DOHH2 (cell line): ENCODE data around the gene HYDIN.

ENCODE experiments used
- H3F3A ChIP-seq: fragments of 200-600 bp; sonication (generic), shearing (Covaris generic); 2 replicates; pipeline ENCODE4 v1.6.0; 2016; ENCODE audit warnings: antibody characterized with exemption, mild to moderate bottlenecking; ENCODE audit not compliant: control insufficient read depth, insufficient read depth
- H3K27ac ChIP-seq: fragments of 200-600 bp; sonication (generic); 2 replicates; pipeline ENCODE4 v1.5.1; 2014; ENCODE audit warnings: low read depth, mild to moderate bottlenecking, low read length, moderate library complexity
- H3K27me3 ChIP-seq: fragments of 200-600 bp; sonication (generic); 2 replicates; pipeline ENCODE4 v1.6.1; 2014; ENCODE audit warnings: mild to moderate bottlenecking, low read length, mixed read lengths; ENCODE audit not compliant: control insufficient read depth
- H3K36me3 ChIP-seq: fragments of 200-600 bp; sonication (generic); 2 replicates; pipeline ENCODE4 v1.6.1; 2014; ENCODE audit warnings: mild to moderate bottlenecking, low read length, moderate library complexity, mixed read lengths; ENCODE audit not compliant: control insufficient read depth
- H3K4me1 ChIP-seq: fragments of 200-600 bp; sonication (generic); 2 replicates; pipeline ENCODE4 v1.6.1; 2014; ENCODE audit warnings: mild to moderate bottlenecking, low read length, mixed read lengths; ENCODE audit not compliant: control insufficient read depth
- H3K4me2 ChIP-seq: fragments of 200-600 bp; sonication (generic); 2 replicates; pipeline ENCODE4 v1.6.0; 2014; ENCODE audit warnings: mild to moderate bottlenecking, low read length, moderate library complexity
- H3K4me3 ChIP-seq: fragments of 200-600 bp; sonication (generic); 2 replicates; pipeline ENCODE4 v1.5.1; 2014; ENCODE audit warnings: mild to moderate bottlenecking, low read length, mixed read lengths
- H3K79me2 ChIP-seq: fragments of 200-600 bp; sonication (generic); 2 replicates; pipeline ENCODE4 v1.6.1; 2014; ENCODE audit warnings: mild to moderate bottlenecking, low read length, mixed read lengths; ENCODE audit not compliant: control insufficient read depth
- H3K9me2 ChIP-seq: fragments of 200-600 bp; sonication (generic); replicated peaks from 2 replicates; pipeline ENCODE4 v1.6.1; 2014; ENCODE audit warnings: mild to moderate bottlenecking, low read length, mixed read lengths; ENCODE audit not compliant: control insufficient read depth
- H3K9me3 ChIP-seq: fragments of 200-600 bp; sonication (generic); 2 replicates; pipeline ENCODE4 v1.6.1; 2014; ENCODE audit warnings: antibody characterized with exemption, low read length, mixed read lengths; ENCODE audit not compliant: control insufficient read depth, insufficient read depth
- H4K20me1 ChIP-seq: fragments of 200-600 bp; sonication (generic); 2 replicates; pipeline ENCODE4 v1.6.0; 2014; ENCODE audit warnings: low read depth, mild to moderate bottlenecking, antibody characterized with exemption, low read length, moderate library complexity; ENCODE audit not compliant: control insufficient read depth, insufficient read depth
- EZH2phosphoT487 ChIP-seq: fragments of 200-600 bp; sonication (generic); IDR thresholded peaks from 2 replicates; pipeline ENCODE4 v1.6.1; 2017; ENCODE audit warnings: borderline replicate concordance, mild to moderate bottlenecking, antibody characterized with exemption, low read length, moderate library complexity, mixed read lengths
- TF ChIP-seq, protein P1 (sequence below): fragments of 200-600 bp; sonication (generic); IDR thresholded peaks from one replicate; pipeline ENCODE4 v1.5.1; 2014; ENCODE audit warnings: antibody characterized with exemption, mild to moderate bottlenecking, low read depth, low read length; ENCODE audit not compliant: poor library complexity, severe bottlenecking

HYDIN gene

GRCh38 chr16:70805787-70806186 is 424.7 kb downstream of the HYDIN start:
- H3K27me3 ChIP-seq, result peaks cover 15% of the 10 kb centered on the region
- no peak overlapping the region for H3K4me2 ChIP-seq

DNA sequence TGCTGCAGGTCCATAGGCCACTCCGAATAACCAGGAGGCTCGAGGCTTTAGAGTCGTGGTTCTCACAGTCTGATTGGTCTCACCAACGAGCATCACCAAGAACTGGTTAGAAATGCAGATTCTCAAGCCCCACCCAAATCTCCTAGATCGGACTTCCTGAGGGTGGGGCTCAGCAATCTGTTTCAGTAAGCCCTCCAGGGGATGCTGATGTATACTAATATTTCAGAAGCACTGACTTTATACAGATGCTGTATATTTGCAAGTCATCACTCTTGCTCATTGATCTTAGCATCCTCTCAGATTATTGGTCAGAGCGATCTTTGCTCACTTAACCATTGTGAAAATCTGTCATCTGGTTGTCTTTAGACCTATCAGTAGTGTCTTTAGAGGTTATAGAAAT is 425.1 kb downstream of the HYDIN start:
- Histone ChIP-seq H3K79me2 (peaks cover 4% of the 10 kb centered on the region), H3K4me1 (peaks cover 6% of the 10 kb centered on the region), H3F3A (no peaks in the 10 kb centered on the region), H3K9me2 (no peaks in the 10 kb centered on the region), H3K27ac (no peak overlapping the region), H3K4me3 (no peak overlapping the region), H3K9me3 (no peaks in the 10 kb centered on the region), H3K27me3 (peaks cover 15% of the 10 kb centered on the region), H4K20me1 (no peaks in the 10 kb centered on the region), H3K36me3 (no peaks in the 10 kb centered on the region), H3K4me2 (no peak overlapping the region)
- TF ChIP-seq EZH2phosphoT487, result no peak
- TF ChIP-seq, protein P1, sequence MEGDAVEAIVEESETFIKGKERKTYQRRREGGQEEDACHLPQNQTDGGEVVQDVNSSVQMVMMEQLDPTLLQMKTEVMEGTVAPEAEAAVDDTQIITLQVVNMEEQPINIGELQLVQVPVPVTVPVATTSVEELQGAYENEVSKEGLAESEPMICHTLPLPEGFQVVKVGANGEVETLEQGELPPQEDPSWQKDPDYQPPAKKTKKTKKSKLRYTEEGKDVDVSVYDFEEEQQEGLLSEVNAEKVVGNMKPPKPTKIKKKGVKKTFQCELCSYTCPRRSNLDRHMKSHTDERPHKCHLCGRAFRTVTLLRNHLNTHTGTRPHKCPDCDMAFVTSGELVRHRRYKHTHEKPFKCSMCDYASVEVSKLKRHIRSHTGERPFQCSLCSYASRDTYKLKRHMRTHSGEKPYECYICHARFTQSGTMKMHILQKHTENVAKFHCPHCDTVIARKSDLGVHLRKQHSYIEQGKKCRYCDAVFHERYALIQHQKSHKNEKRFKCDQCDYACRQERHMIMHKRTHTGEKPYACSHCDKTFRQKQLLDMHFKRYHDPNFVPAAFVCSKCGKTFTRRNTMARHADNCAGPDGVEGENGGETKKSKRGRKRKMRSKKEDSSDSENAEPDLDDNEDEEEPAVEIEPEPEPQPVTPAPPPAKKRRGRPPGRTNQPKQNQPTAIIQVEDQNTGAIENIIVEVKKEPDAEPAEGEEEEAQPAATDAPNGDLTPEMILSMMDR, result no peak

More at GRCh38 chr16:70805787-70806186, 424.7 kb downstream of the HYDIN start:
- no peaks in the 10 kb centered on the region for H3K36me3 ChIP-seq
- no peaks in the 10 kb centered on the region for H3F3A ChIP-seq
- peaks cover under 1% of the 10 kb centered on the region for H3K79me2 ChIP-seq
- H3K9me3 ChIP-seq, result no peaks in the 10 kb centered on the region
- TF ChIP-seq, protein P1, result no peak
- no peak for TF ChIP-seq EZH2phosphoT487
- no peaks in the 10 kb centered on the region for H4K20me1 ChIP-seq
- H3K4me1 ChIP-seq, result peaks cover 6% of the 10 kb centered on the region
- H3K9me2 ChIP-seq, result no peaks in the 10 kb centered on the region
- H3K4me3 ChIP-seq, result no peak overlapping the region
- H3K27ac ChIP-seq, result no peak overlapping the region

DNA sequence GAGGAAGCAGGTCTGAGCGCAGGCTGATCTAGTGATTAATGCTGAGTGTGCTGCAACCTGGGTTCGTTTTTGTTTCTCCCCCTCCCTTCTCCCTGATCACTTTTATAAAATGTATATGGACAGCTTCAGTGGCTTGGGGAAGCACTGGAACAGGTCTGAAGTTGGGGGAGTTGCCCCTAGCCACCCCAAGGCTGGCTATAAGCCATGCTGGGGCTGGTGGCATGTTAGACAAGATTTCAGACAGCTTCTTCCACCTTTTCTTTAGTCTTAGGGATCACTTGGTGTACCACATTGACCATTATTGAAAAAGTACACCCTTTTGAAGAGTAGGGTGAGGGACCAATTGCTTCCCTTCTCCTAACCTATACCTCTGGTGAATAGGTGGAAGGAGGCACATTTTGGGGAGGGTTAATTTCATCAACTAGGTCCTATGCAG is 425.8 kb downstream of the HYDIN start:
- Histone ChIP-seq H3K4me2 (no peak overlapping the region), H3K9me2 (no peaks in the 10 kb centered on the region), H4K20me1 (no peaks in the 10 kb centered on the region), H3K79me2 (peaks cover 11% of the 10 kb centered on the region), H3K9me3 (no peaks in the 10 kb centered on the region), H3K36me3 (no peaks in the 10 kb centered on the region), H3F3A (no peaks in the 10 kb centered on the region), H3K27me3 (peaks cover 12% of the 10 kb centered on the region), H3K27ac (no peak overlapping the region), H3K4me3 (no peak overlapping the region), H3K4me1 (peaks cover 10% of the 10 kb centered on the region)
- TF ChIP-seq, protein P1, result no peak
- TF ChIP-seq EZH2phosphoT487, result no peak
